GM13977 (cell line): ENCODE measurements around the gene LIN37.

Experiments
- DNase-seq: peaks from one replicate; pipeline ENCODE4 v3.0.0; 2012; ENCODE audit warnings: low spot score
- CTCF ChIP-seq: IDR thresholded peaks from 2 replicates; pipeline ENCODE4 v1.5.1; 2012; ENCODE audit warnings: mild to moderate bottlenecking, control low read depth; ENCODE audit not compliant: insufficient read depth; ENCODE audit errors: extremely low read depth, missing control alignments
- in situ Hi-C: fragments of 300-500 bp; cut with MboI; formaldehyde crosslinking; loops from one replicate; pipeline ENCODE4 v1.12.0; 2022; ENCODE audit warnings: low sequenced_read_pairs, low pct_unique_long_range_greater_than_20kb, mixed read lengths, inconsistent platforms; ENCODE audit not compliant: unreplicated experiment

The LIN37 gene

GRCh38 chr19:35748106-35749020 lies at the start of gene LIN37:
Gene LIN37, plus strand, starts transcription at chr19:35748576. Its CDS starts 149 bp downstream, at chr19:35748725.
- TF ChIP-seq CTCF, result no peak
- peak; percentile 94 for DNase-seq
- in situ Hi-C loops, result no loop called here

- TF ChIP-seq CTCF, result no peak
- DNase-seq, result peak; percentile 94
- in situ Hi-C loops, result no loop called here
These were observed 46.0 kb upstream of the LIN37 start for GRCh38 chr19:35702223-35703012.

GRCh38 chr19:35703343-35703742 lies 45.0 kb upstream of the LIN37 start:
- in situ Hi-C loops, result no loop called here
- no peak for DNase-seq
- TF ChIP-seq CTCF, result no peak

GRCh38 chr19:35704218-35704617 lies 44.2 kb upstream of the LIN37 start, which contains the start of gene ZBTB32:
Gene ZBTB32, plus strand, starts transcription at chr19:35704558. Its CDS starts 10,069 bp downstream, at chr19:35714627.
- in situ Hi-C loops, result no loop called here
- peak; percentile 39 for DNase-seq
- TF ChIP-seq CTCF, result no peak

GRCh38 chr19:35708391-35708790 lies 40.0 kb upstream of the LIN37 start:
- TF ChIP-seq CTCF, result no peak
- no peak for DNase-seq
- in situ Hi-C loops, result no loop called here
